HG03520 (cell line): ENCODE measurements around the gene CNKSR3.

Experiments used
- ATAC-seq: cut with Tn5 transposase; IDR thresholded peaks from one replicate; pipeline ENCODE4 v1.9.1; 2021; ENCODE audit warnings: mild to moderate bottlenecking, moderate library complexity; ENCODE audit not compliant: unreplicated experiment

Gene CNKSR3

GRCh38 chr6:154390034-154390433 is 120.5 kb downstream of the CNKSR3 start:
- no peak for ATAC-seq

- no peak for ATAC-seq
Observed at GRCh38 chr6:154388803-154389202, 121.7 kb downstream of the CNKSR3 start.

GRCh38 chr6:154386848-154387717 is 123.4 kb downstream of the CNKSR3 start:
- ATAC-seq: no peak

GRCh38 chr6:154384191-154384590 is 126.3 kb downstream of the CNKSR3 start:
- ATAC-seq: no peak

GRCh38 chr6:154383273-154383672 is 127.2 kb downstream of the CNKSR3 start:
- no peak for ATAC-seq

GRCh38 chr6:154382740-154383139 is 127.7 kb downstream of the CNKSR3 start:
- ATAC-seq: no peak

- ATAC-seq: no peak
Observed at GRCh38 chr6:154381548-154381947, 128.9 kb downstream of the CNKSR3 start.

GRCh38 chr6:154380741-154381140 is 129.7 kb downstream of the CNKSR3 start:
- ATAC-seq: no peak

GRCh38 chr6:154379585-154379984 is 130.9 kb downstream of the CNKSR3 start:
- no peak for ATAC-seq

GRCh38 chr6:154378518-154378917 is 132.0 kb downstream of the CNKSR3 start:
- no peak for ATAC-seq

- ATAC-seq: no peak
Observed at GRCh38 chr6:154377726-154378125, 132.8 kb downstream of the CNKSR3 start.

GRCh38 chr6:154373971-154374370 is 136.5 kb downstream of the CNKSR3 start:
- ATAC-seq: no peak

- no peak for ATAC-seq
Observed at GRCh38 chr6:154371281-154371680, 139.2 kb downstream of the CNKSR3 start.

- no peak for ATAC-seq
Observed at GRCh38 chr6:154370545-154370944, 139.9 kb downstream of the CNKSR3 start.

GRCh38 chr6:154367839-154368695 is 142.4 kb downstream of the CNKSR3 start:
- ATAC-seq: no peak

GRCh38 chr6:154367336-154367735 is 143.1 kb downstream of the CNKSR3 start:
- no peak for ATAC-seq

- ATAC-seq: no peak
Observed at GRCh38 chr6:154363821-154364220, 146.7 kb downstream of the CNKSR3 start.

- ATAC-seq: no peak
Observed at GRCh38 chr6:154361476-154361875, 149.0 kb downstream of the CNKSR3 start.

GRCh38 chr6:154360476-154360875 is 150.0 kb downstream of the CNKSR3 start:
- ATAC-seq: no peak

- no peak for ATAC-seq
Observed at GRCh38 chr6:154359679-154360078, 150.8 kb downstream of the CNKSR3 start.

GRCh38 chr6:154359161-154359574 is 151.3 kb downstream of the CNKSR3 start:
- no peak for ATAC-seq

- ATAC-seq: no peak
Observed at GRCh38 chr6:154358019-154358545, 152.4 kb downstream of the CNKSR3 start.
